MM.1S (cell line): ENCODE measurements around the gene GBP2.

Experiments used
- EZH2 ChIP-seq: fragments of 300-600 bp; sonication (generic); optimal IDR thresholded peaks from 2 replicates; pipeline ENCODE3; 2017; ENCODE audit warnings: low read depth, mild to moderate bottlenecking, antibody characterized with exemption, low read length, mixed read lengths
- EZH2phosphoT487 ChIP-seq: fragments of 300-600 bp; sonication (generic); IDR thresholded peaks from 2 replicates; pipeline ENCODE4 v1.6.1; 2018; ENCODE audit warnings: antibody characterized with exemption, low read length
- TF ChIP-seq, protein P1 (sequence below): fragments of 300-600 bp; sonication (generic); IDR thresholded peaks from 2 replicates; pipeline ENCODE4 v1.5.1; 2016; ENCODE audit warnings: antibody characterized with exemption, low read length, mixed read lengths

- TF ChIP-seq, protein P1, sequence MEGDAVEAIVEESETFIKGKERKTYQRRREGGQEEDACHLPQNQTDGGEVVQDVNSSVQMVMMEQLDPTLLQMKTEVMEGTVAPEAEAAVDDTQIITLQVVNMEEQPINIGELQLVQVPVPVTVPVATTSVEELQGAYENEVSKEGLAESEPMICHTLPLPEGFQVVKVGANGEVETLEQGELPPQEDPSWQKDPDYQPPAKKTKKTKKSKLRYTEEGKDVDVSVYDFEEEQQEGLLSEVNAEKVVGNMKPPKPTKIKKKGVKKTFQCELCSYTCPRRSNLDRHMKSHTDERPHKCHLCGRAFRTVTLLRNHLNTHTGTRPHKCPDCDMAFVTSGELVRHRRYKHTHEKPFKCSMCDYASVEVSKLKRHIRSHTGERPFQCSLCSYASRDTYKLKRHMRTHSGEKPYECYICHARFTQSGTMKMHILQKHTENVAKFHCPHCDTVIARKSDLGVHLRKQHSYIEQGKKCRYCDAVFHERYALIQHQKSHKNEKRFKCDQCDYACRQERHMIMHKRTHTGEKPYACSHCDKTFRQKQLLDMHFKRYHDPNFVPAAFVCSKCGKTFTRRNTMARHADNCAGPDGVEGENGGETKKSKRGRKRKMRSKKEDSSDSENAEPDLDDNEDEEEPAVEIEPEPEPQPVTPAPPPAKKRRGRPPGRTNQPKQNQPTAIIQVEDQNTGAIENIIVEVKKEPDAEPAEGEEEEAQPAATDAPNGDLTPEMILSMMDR = no peak
- TF ChIP-seq EZH2 (no peak), EZH2phosphoT487 (no peak)
Measured at GRCh38 chr1:89104147-89104546, 21.8 kb downstream of the GBP2 start.
